Activated CD4-positive, alpha-beta T cell treated with anti-CD3 and anti-CD28 coated beads for 4 hours (primary cell): Measurements from ENCODE around the gene KRI1.
A peak's percentile ranks its signal among the peaks of the same experiment; 100 is the strongest.
"Not testable (repeated sequence)": the region's sequence is repeated elsewhere in the genome, so short reads cannot be mapped to it uniquely, and the experiment has no call there.

Source experiments
- DNase-seq, 2 donors: peaks; one replicate each; pipeline ENCODE4 v3.0.0-alpha.2; 2020

The KRI1 gene

GRCh38 chr19:10574462-10574861 is 8.7 kb upstream of the KRI1 start:
- no peak for DNase-seq

GRCh38 chr19:10573793-10574192 is 8.0 kb upstream of the KRI1 start:
- not testable (repeated sequence) for DNase-seq

- DNase-seq = peak; percentile 99 to 100
These were observed 3.2 kb upstream of the KRI1 start, which contains the start of gene CDKN2D for GRCh38 chr19:10568826-10569651. CDKN2D (minus strand) TSS chr19:10568979; CDS start chr19:10568653, 326 bp downstream.

GRCh38 chr19:10568062-10568825 is 2.4 kb upstream of the KRI1 start:
- peak in 1 of 2 donors; percentile 56 for DNase-seq

GRCh38 chr19:10567656-10568055 is 1.8 kb upstream of the KRI1 start:
- peak in 1 of 2 donors; percentile 10 for DNase-seq

GRCh38 chr19:10566658-10567410 is 1.0 kb upstream of the KRI1 start:
- DNase-seq = peak; percentile 16 to 34

GRCh38 chr19:10566408-10566657 is 523 bp upstream of the KRI1 start:
- no peak for DNase-seq

GRCh38 chr19:10565028-10565566 is 713 bp downstream of the KRI1 start:
- DNase-seq = peak; percentile 59 to 60

GRCh38 chr19:10562609-10563008 is 3.2 kb downstream of the KRI1 start:
- DNase-seq = no peak

GRCh38 chr19:10560154-10560553 is 5.7 kb downstream of the KRI1 start:
- no peak for DNase-seq

- no peak for DNase-seq
These were observed 8.1 kb downstream of the KRI1 start for GRCh38 chr19:10557603-10558197.

- DNase-seq = no peak
These were observed 10.2 kb downstream of the KRI1 start for GRCh38 chr19:10555610-10555973.

GRCh38 chr19:10554760-10555609 is 10.8 kb downstream of the KRI1 start:
- DNase-seq = no peak

GRCh38 chr19:10553943-10554381 is 11.8 kb downstream of the KRI1 start:
- peak; percentile 15 to 36 for DNase-seq

GRCh38 chr19:10553087-10553667 is 12.6 kb downstream of the KRI1 start:
- no peak for DNase-seq

GRCh38 chr19:10552510-10553053 is 13.2 kb downstream of the KRI1 start:
- DNase-seq = no peak

GRCh38 chr19:10551698-10552301 is 14.0 kb downstream of the KRI1 start:
- peak in 1 of 2 donors; percentile 42 for DNase-seq

GRCh38 chr19:10551006-10551405 is 14.8 kb downstream of the KRI1 start:
- not testable (repeated sequence) for DNase-seq

- no peak for DNase-seq
These were observed 15.5 kb downstream of the KRI1 start for GRCh38 chr19:10550336-10550735.

- no peak for DNase-seq
These were observed 16.1 kb downstream of the KRI1 start for GRCh38 chr19:10549733-10550132.
